Keratinocyte (primary cell): ENCODE data around the gene APBB2.

Source experiments
- CTCF ChIP-seq, 3 experiments: IDR thresholded peaks in 1 of 3; conservative IDR thresholded peaks in 1 of 3; optimal IDR thresholded peaks in 1 of 3; 2 replicates in 2 of 3; 3 replicates in 1 of 3; pipeline versions ENCODE3 to v1.5.1; 2011; ENCODE audit warnings: low read length in 3 of 3, mild to moderate bottlenecking in 3 of 3, moderate library complexity in 2 of 3, control low read depth in 1 of 3, inconsistent platforms in 1 of 3; ENCODE audit not compliant: insufficient read depth in 2 of 3; ENCODE audit errors: extremely low read depth in 1 of 3
- EZH2 ChIP-seq: IDR thresholded peaks from one replicate; pipeline ENCODE4 v1.6.1; 2012; ENCODE audit warnings: inconsistent platforms, mild to moderate bottlenecking, low read length, moderate library complexity

- TF ChIP-seq CTCF (optimal IDR thresholded peaks at IDR 0.05 in 1 of 3, IDR thresholded peaks at IDR 0.05 in 1 of 3, conservative IDR thresholded peaks at IDR 0.05 in 1 of 3; ENCODE audit: extremely low read depth in 1 of 3, insufficient read depth in 2 of 3, low read length in 3 of 3): no peak
- TF ChIP-seq EZH2: no peak
Measured at GRCh38 chr4:40831146-40831907, 383.0 kb downstream of the APBB2 start.
